GM12878 (cell line): ENCODE measurements around the gene TEPSIN. TPM values are rescaled to one million over a fixed set of nuclear protein-coding genes. Genes with fewer than 3 reads are reported as not detected.

Experiments
- ATAC-seq: fragments of 200-7000 bp; cut with Tn5 transposase; 3 replicates; pipeline ENCODE4 v1.9.1; 2020; ENCODE audit warnings: mild to moderate bottlenecking, moderate library complexity
- BruUV-seq: library from RNA; stranded (reverse); fragments of 400-500 nt; replicated peaks from 2 replicates; lab custom pipeline; 2021; lab: Mats Ljungman, UMichigan
- CTCF ChIA-PET: fragments of 300-600 bp; sonication (Branson Sonifier 250); formaldehyde crosslinking; extraction: SDS; loops from one replicate; lab custom pipeline; 2021; ENCODE audit warnings: inconsistent platforms; lab: Yijun Ruan, JAX
- POLR2A ChIA-PET: fragments of 350-600 bp; formaldehyde crosslinking; extraction: SDS; loops from one replicate; lab custom pipeline; 2021; ENCODE audit warnings: inconsistent platforms; lab: Charles Lee
- RAD21 ChIA-PET: fragments of 300-600 bp; sonication (Branson Sonifier 250); formaldehyde crosslinking; loops from one replicate; lab custom pipeline; 2023; ENCODE audit warnings: antibody characterized with exemption; ENCODE audit not compliant: unreplicated experiment; lab: Charles Lee
- SMC1A ChIA-PET: fragments of 300-600 bp; sonication (Branson Sonifier 250); formaldehyde crosslinking; loops from one replicate; lab custom pipeline; 2023; ENCODE audit not compliant: unreplicated experiment, uncharacterized antibody; lab: Charles Lee
- DNase-seq: peaks from one replicate; pipeline ENCODE4 v3.0.0-alpha.2; 2011; ENCODE audit warnings: low read depth, low spot score
- FAIRE-seq: peaks from 3 replicates; lab custom pipeline; 2011; peaks lifted over from hg19 to GRCh38; lab: Jason Lieb, UNC
- H2AFZ ChIP-seq: 2 replicates; pipeline ENCODE4 v1.6.0; 2011; ENCODE audit warnings: low read depth, low read length, control low read depth; ENCODE audit not compliant: control insufficient read depth
- H3K27ac ChIP-seq: 2 replicates; pipeline ENCODE4 v1.5.1; 2011; ENCODE audit warnings: control low read depth; ENCODE audit not compliant: control insufficient read depth, insufficient read depth
- H3K27me3 ChIP-seq, 2 experiments: replicated peaks in 1 of 2; 2 replicates each; pipeline versions ENCODE4 v1.6.0 to v1.6.1; 2011; ENCODE audit warnings: low read length in 1 of 2; ENCODE audit not compliant: control insufficient read depth in 2 of 2, insufficient read depth in 2 of 2
- H3K36me3 ChIP-seq, 2 experiments: 2 replicates each; pipeline ENCODE4 v1.5.1; 2011; ENCODE audit warnings: low read length in 1 of 2; ENCODE audit not compliant: control insufficient read depth in 2 of 2, insufficient read depth in 2 of 2
- H3K4me1 ChIP-seq: 2 replicates; pipeline ENCODE4 v1.6.1; 2011; ENCODE audit warnings: mild to moderate bottlenecking, low read length, moderate library complexity, mixed read lengths; ENCODE audit not compliant: control insufficient read depth, insufficient read depth
- H3K4me2 ChIP-seq: 2 replicates; pipeline ENCODE4 v1.6.0; 2011; ENCODE audit warnings: control low read depth; ENCODE audit not compliant: control insufficient read depth, insufficient read depth
- H3K4me3 ChIP-seq: fragments of 200-600 bp; sonication (generic); 2 replicates; pipeline ENCODE4 v1.5.1; 2016
- H3K79me2 ChIP-seq: 2 replicates; pipeline ENCODE4 v1.6.0; 2011; ENCODE audit warnings: low read length; ENCODE audit not compliant: control insufficient read depth, insufficient read depth
- H3K9ac ChIP-seq: 2 replicates; pipeline ENCODE4 v1.8.0; 2011; ENCODE audit warnings: low read length, control low read depth, mixed read lengths; ENCODE audit not compliant: control insufficient read depth, insufficient read depth
- H3K9me3 ChIP-seq: replicated peaks from 3 replicates; pipeline ENCODE4 v1.5.1; 2011; ENCODE audit warnings: mild to moderate bottlenecking, low read length; ENCODE audit not compliant: control insufficient read depth, insufficient read depth
- H4K20me1 ChIP-seq: 2 replicates; pipeline ENCODE4 v1.6.0; 2011; ENCODE audit not compliant: control insufficient read depth, insufficient read depth
- BCL11A ChIP-seq: IDR thresholded peaks from 2 replicates; pipeline ENCODE4 v1.6.1; 2011; ENCODE audit warnings: low read depth, low read length
- CEBPB ChIP-seq, 2 experiments: fragments of 150-350 bp in 1 of 2; IDR thresholded peaks; 2 replicates each; pipeline ENCODE4 v1.6.1; 2012 to 2014; ENCODE audit warnings: low read depth in 2 of 2, low read length in 2 of 2, borderline replicate concordance in 1 of 2, inconsistent platforms in 1 of 2
- DPF2 ChIP-seq: fragments of 450-650 bp; IDR thresholded peaks from 2 replicates; pipeline ENCODE4 v1.6.1; 2017; ENCODE audit warnings: mild to moderate bottlenecking
- ETV6 ChIP-seq, 2 experiments: fragments of 450-650 bp in 1 of 2; IDR thresholded peaks in 1 of 2; conservative IDR thresholded peaks in 1 of 2; 2 replicates each; pipeline ENCODE4 v1.6.1; 2014; ENCODE audit warnings: antibody characterized with exemption in 1 of 2, borderline replicate concordance in 1 of 2, low read depth in 1 of 2, mild to moderate bottlenecking in 1 of 2, moderate library complexity in 1 of 2
- MXI1 ChIP-seq: fragments of 150-350 bp; IDR thresholded peaks from 2 replicates; pipeline ENCODE4 v1.6.1; 2011; ENCODE audit warnings: low read depth, mild to moderate bottlenecking, inconsistent platforms, low read length, improper control_type of control experiment
- MYC ChIP-seq: IDR thresholded peaks from 2 replicates; pipeline ENCODE4 v1.6.1; 2011; ENCODE audit warnings: mild to moderate bottlenecking, low read length, moderate library complexity, inconsistent platforms; ENCODE audit not compliant: insufficient read depth, insufficient replicate concordance, insufficient read length, severe bottlenecking
- NR2F1 ChIP-seq: fragments of 450-650 bp; conservative IDR thresholded peaks from 2 replicates; pipeline ENCODE4 v1.6.1; 2017; ENCODE audit warnings: mild to moderate bottlenecking
- PAX5 ChIP-seq: IDR thresholded peaks from 2 replicates; pipeline ENCODE4 v1.6.1; 2011; ENCODE audit warnings: low read depth, low read length, borderline replicate concordance
- SMAD5 ChIP-seq: IDR thresholded peaks from 2 replicates; pipeline ENCODE4 v1.6.1; 2016; ENCODE audit warnings: antibody characterized with exemption, low read depth
- SMARCA5 ChIP-seq: fragments of 450-650 bp; IDR thresholded peaks from 2 replicates; pipeline ENCODE4 v1.6.1; 2017; ENCODE audit warnings: mild to moderate bottlenecking
- WGBS: methylation state at CpG from one replicate; pipeline ENCODE4 v1.1.6; 2016; ENCODE audit warnings: low lambda C conversion rate; ENCODE audit not compliant: insufficient replicate concordance, insufficient coverage; ENCODE audit errors: missing lambda C conversion rate; 5-methylcytosine and 5-hydroxymethylcytosine counted together
- in situ Hi-C: fragments of 300-500 bp; cut with MboI; formaldehyde crosslinking; loops from 9 replicates; pipeline ENCODE4 v1.14.3; 2018; ENCODE audit warnings: mixed read lengths
- intact Hi-C: fragments of 100-400 bp; cut with micrococcal nuclease; formaldehyde crosslinking; loops from one replicate; pipeline ENCODE4 v1.14.2; 2022; ENCODE audit not compliant: unreplicated experiment
- polyA plus RNA-seq, 11 experiments: library from polyadenylated mRNA; depleted of rRNA in 4 of 11; unstranded in 6 of 11; stranded (reverse) in 5 of 11; fragments of >200 nt; fragmentation: Nextera tagmentation in 4 of 11; fragmentation: Illumina TruSeq in 1 of 11; extraction: Ambion mirVana in 4 of 11; extraction: Trizol in 1 of 11; gene quantifications; 1 replicate in 1 of 11; 2 replicates in 10 of 11; pipeline versions ENCODE4 v1.2.1 to v1.2.3, GENCODE V29; 2011 to 2016; ENCODE audit warnings: inconsistent platforms in 2 of 11, missing spikeins in 2 of 11, low read depth in 1 of 11
- total RNA-seq, 4 experiments: library from RNA; depleted of rRNA in 3 of 4; stranded (reverse); fragments of >200 nt in 3 of 4; fragmentation: Illumina TruSeq in 1 of 4; extraction: Trizol in 1 of 4; gene quantifications; 2 replicates each; pipeline versions ENCODE4 v1.2.1 to v1.2.3, GENCODE V29; 2013 to 2021
- TF ChIP-seq, protein P1 (sequence below): fragments of 450-650 bp; IDR thresholded peaks from 2 replicates; pipeline ENCODE4 v1.6.1; 2017; ENCODE audit warnings: mild to moderate bottlenecking, moderate library complexity
- TF ChIP-seq, protein P2 (sequence below): IDR thresholded peaks from 2 replicates; pipeline ENCODE4 v1.6.1; 2012; ENCODE audit warnings: low read length, inconsistent platforms

TEPSIN gene
- total and polyA plus RNA-seq, 10 of the 15 experiments (the other 5 are each of a cell fraction or from before 2014, with no cell fraction given) = 0.87 to 36.7 (median 5.3) TPM

- no peaks in the 10 kb centered on the region for H3K4me1 ChIP-seq
- H3K27me3 ChIP-seq = no peaks in the 10 kb centered on the region
- ChIA-PET POLR2A (no interaction called here), CTCF (no interaction called here), RAD21 (no interaction called here), SMC1A (no interaction called here)
- intact Hi-C loops = no loop called here
- no peak for TF ChIP-seq BCL11A
- TF ChIP-seq ETV6 (conservative IDR thresholded peaks at IDR 0.05 in 1 of 2, IDR thresholded peaks at IDR 0.05 in 1 of 2; ENCODE audit: borderline replicate concordance in 1 of 2, low read depth in 1 of 2) = no peak
- no peak for TF ChIP-seq NR2F1
- TF ChIP-seq CEBPB (IDR thresholded peaks at IDR 0.05; ENCODE audit: borderline replicate concordance in 1 of 2, low read depth in 2 of 2, low read length in 2 of 2) = no peak
- TF ChIP-seq, protein P1, sequence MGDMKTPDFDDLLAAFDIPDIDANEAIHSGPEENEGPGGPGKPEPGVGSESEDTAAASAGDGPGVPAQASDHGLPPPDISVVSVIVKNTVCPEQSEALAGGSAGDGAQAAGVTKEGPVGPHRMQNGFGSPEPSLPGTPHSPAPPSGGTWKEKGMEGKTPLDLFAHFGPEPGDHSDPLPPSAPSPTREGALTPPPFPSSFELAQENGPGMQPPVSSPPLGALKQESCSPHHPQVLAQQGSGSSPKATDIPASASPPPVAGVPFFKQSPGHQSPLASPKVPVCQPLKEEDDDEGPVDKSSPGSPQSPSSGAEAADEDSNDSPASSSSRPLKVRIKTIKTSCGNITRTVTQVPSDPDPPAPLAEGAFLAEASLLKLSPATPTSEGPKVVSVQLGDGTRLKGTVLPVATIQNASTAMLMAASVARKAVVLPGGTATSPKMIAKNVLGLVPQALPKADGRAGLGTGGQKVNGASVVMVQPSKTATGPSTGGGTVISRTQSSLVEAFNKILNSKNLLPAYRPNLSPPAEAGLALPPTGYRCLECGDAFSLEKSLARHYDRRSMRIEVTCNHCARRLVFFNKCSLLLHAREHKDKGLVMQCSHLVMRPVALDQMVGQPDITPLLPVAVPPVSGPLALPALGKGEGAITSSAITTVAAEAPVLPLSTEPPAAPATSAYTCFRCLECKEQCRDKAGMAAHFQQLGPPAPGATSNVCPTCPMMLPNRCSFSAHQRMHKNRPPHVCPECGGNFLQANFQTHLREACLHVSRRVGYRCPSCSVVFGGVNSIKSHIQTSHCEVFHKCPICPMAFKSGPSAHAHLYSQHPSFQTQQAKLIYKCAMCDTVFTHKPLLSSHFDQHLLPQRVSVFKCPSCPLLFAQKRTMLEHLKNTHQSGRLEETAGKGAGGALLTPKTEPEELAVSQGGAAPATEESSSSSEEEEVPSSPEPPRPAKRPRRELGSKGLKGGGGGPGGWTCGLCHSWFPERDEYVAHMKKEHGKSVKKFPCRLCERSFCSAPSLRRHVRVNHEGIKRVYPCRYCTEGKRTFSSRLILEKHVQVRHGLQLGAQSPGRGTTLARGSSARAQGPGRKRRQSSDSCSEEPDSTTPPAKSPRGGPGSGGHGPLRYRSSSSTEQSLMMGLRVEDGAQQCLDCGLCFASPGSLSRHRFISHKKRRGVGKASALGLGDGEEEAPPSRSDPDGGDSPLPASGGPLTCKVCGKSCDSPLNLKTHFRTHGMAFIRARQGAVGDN = no peak
- no peak for TF ChIP-seq SMAD5
- no peak for TF ChIP-seq DPF2
- no peak for TF ChIP-seq MXI1
- no peak for TF ChIP-seq MYC
- TF ChIP-seq SMARCA5 = no peak
- no peak for TF ChIP-seq PAX5
- TF ChIP-seq, protein P2, sequence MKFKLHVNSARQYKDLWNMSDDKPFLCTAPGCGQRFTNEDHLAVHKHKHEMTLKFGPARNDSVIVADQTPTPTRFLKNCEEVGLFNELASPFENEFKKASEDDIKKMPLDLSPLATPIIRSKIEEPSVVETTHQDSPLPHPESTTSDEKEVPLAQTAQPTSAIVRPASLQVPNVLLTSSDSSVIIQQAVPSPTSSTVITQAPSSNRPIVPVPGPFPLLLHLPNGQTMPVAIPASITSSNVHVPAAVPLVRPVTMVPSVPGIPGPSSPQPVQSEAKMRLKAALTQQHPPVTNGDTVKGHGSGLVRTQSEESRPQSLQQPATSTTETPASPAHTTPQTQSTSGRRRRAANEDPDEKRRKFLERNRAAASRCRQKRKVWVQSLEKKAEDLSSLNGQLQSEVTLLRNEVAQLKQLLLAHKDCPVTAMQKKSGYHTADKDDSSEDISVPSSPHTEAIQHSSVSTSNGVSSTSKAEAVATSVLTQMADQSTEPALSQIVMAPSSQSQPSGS = no peak
- no peak overlapping the region for H3K27ac ChIP-seq
- H3K9me3 ChIP-seq = no peaks in the 10 kb centered on the region
- H2AFZ ChIP-seq = no peak overlapping the region
- ATAC-seq = no peak
- 94% methylated on average over 40 of the region's 40 CpGs for WGBS
- FAIRE-seq = no peak
- H3K4me3 ChIP-seq = no peak overlapping the region
- in situ Hi-C loops = no loop called here
- no peak for DNase-seq
- no peak overlapping the region for H3K9ac ChIP-seq
- peaks cover 12 to 23% of the 10 kb centered on the region in 2 experiments; a peak in 3 of 4 replicates for H3K36me3 ChIP-seq
- no peaks in the 10 kb centered on the region for H3K79me2 ChIP-seq
- H4K20me1 ChIP-seq = no peaks in the 10 kb centered on the region
- H3K4me2 ChIP-seq = no peak overlapping the region
- no TSS peak for BruUV-seq
Observed at GRCh38 chr17:81263371-81264181, 24.7 kb upstream of the TEPSIN start.
